Spleen (tissue), 11 donors: ENCODE results near the gene ACOD1. TPM values are rescaled to one million over a fixed set of nuclear protein-coding genes. Genes with fewer than 3 reads are reported as not detected.

Experiments used
- DNase-seq: peaks from one replicate; pipeline ENCODE4 v3.0.0-alpha.2; 2020
- H3K27ac ChIP-seq, 8 donors: fragments of 200-600 bp; sonication (generic) in 7 of 8; 1 replicate in 4 of 8; 2 replicates in 4 of 8; pipeline versions ENCODE4 v1.5.0 to v1.8.0; 2016 to 2021; ENCODE audit warnings: inconsistent platforms in 4 of 8, mild to moderate bottlenecking in 4 of 8, moderate library complexity in 1 of 8
- H3K27me3 ChIP-seq, 7 donors: fragments of 200-600 bp; sonication (generic) in 6 of 7; replicated peaks in 1 of 7; 1 replicate in 4 of 7; 2 replicates in 3 of 7; pipeline versions ENCODE4 v1.5.0 to v1.8.0; 2016 to 2021; ENCODE audit warnings: inconsistent platforms in 3 of 7, mild to moderate bottlenecking in 1 of 7
- H3K36me3 ChIP-seq, 6 donors: fragments of 200-600 bp; sonication (generic) in 5 of 6; 1 replicate in 4 of 6; 2 replicates in 2 of 6; pipeline versions ENCODE4 v1.5.0 to v1.8.0; 2016 to 2021; ENCODE audit warnings: inconsistent platforms in 2 of 6
- H3K4me1 ChIP-seq, 6 donors: fragments of 200-600 bp; sonication (generic) in 5 of 6; 1 replicate in 3 of 6; 2 replicates in 3 of 6; pipeline versions ENCODE4 v1.5.0 to v1.8.0; 2016 to 2021; ENCODE audit warnings: inconsistent platforms in 3 of 6
- H3K4me3 ChIP-seq, 8 donors: fragments of 200-600 bp; sonication (generic) in 7 of 8; 1 replicate in 4 of 8; 2 replicates in 4 of 8; pipeline versions ENCODE4 v1.5.0 to v1.8.0; 2016 to 2021; ENCODE audit warnings: inconsistent platforms in 4 of 8, mild to moderate bottlenecking in 4 of 8, moderate library complexity in 2 of 8
- H3K9me3 ChIP-seq, 8 donors: fragments of 200-600 bp; sonication (generic) in 7 of 8; 1 replicate in 4 of 8; 2 replicates in 4 of 8; pipeline versions ENCODE4 v1.5.0 to v1.8.0; 2016 to 2021; ENCODE audit warnings: inconsistent platforms in 4 of 8
- POLR2A ChIP-seq, 3 donors: fragments of 450-650 bp; IDR thresholded peaks; one replicate each; pipeline ENCODE4 v1.5.1; 2017; ENCODE audit warnings: antibody characterized with exemption in 3 of 3, mild to moderate bottlenecking in 1 of 3
- POLR2AphosphoS5 ChIP-seq, 3 donors: sonication (generic); formaldehyde crosslinking; IDR thresholded peaks; one replicate each; pipeline ENCODE4 v1.5.1; 2017; ENCODE audit warnings: antibody characterized with exemption in 3 of 3
- WGBS, 5 donors: extraction: QIAGEN DNeasy Blood & Tissue Kit in 3 of 5; methylation state at CpG; one replicate each; pipeline versions ENCODE4 v1.1.5 to v1.1.7; 2013 to 2018; 5-methylcytosine and 5-hydroxymethylcytosine counted together
- intact Hi-C: fragments of 100-400 bp; cut with DNase I; formaldehyde crosslinking; loops from one replicate; pipeline ENCODE4 v1.15.0; 2023; ENCODE audit warnings: low total_unique reads
- polyA plus RNA-seq, 3 donors: library from polyadenylated mRNA; stranded (reverse); fragments of 200-250 nt; gene quantifications; one replicate each; pipeline ENCODE4 v1.2.1, GENCODE V29; 2013
- total RNA-seq, 7 donors: library from RNA; depleted of rRNA in 3 of 7; stranded (reverse); fragments of >200 nt in 3 of 7; fragmentation: NEBNext Ultra II Directional in 4 of 7; extraction: Animal tissue kit (Norgen Biotek cat#: 25700) in 4 of 7; gene quantifications; one replicate each; pipeline versions ENCODE4 v1.1.0 to v1.2.1, GENCODE V29; 2016 to 2021
- TF ChIP-seq, protein P1 (sequence below), 11 experiments: fragments of 200-600 bp in 7 of 11; fragments of 450-650 bp in 4 of 11; sonication (generic) in 4 of 11; IDR thresholded peaks in 8 of 11; conservative IDR thresholded peaks in 3 of 11; 1 replicate in 7 of 11; 2 replicates in 4 of 11; pipeline versions ENCODE4 v1.4.0 to v1.8.0; 2016 to 2021; ENCODE audit warnings: antibody characterized with exemption in 11 of 11, inconsistent platforms in 4 of 11, mild to moderate bottlenecking in 1 of 11
- donor health status: healthy with polysubstance abuse.
- donor health status: DM: no; HTN: no; CAD: no; lungs with moderate emphysema.
- donor health status: DM: no; HTN: no; CAD: no.
- donor health status: Bipolar disorder and iron deficiency.
- donor health status: healthy.
- donor health status: DM: no; HTN: no; CAD: no.
- donor health status: DM: yes; HTN: yes; CAD: no.

The ACOD1 gene
- total and polyA plus RNA-seq, 10 donors, result 0.10 to 0.33 (median 0.15) TPM; not detected in 6

DNA sequence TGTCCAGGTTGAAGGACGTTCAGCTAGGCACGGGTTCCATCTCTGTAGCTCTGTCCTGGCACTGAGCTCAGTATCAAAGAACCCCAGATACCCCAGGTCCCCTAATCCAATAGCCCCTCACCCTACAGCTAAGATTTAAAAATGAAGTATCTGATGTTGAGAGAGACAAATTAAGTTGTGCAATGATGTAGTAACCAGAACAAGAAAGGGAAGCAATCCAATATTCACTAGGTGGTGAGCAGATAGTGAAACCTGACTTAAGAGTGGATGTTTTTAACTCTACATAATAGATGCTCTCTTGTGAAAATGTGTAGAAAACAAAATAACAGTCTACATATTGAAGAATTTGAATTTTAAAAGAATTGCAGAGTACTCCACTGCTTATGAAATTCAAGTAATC lies 1.8 kb downstream of the ACOD1 start:
- Histone ChIP-seq H3K36me3 (no peaks in the 10 kb centered on the region), H3K4me1 (no peaks in the 10 kb centered on the region), H3K4me3 (no peak overlapping the region), H3K27ac (no peak overlapping the region), H3K9me3 (peaks cover 0 to 7% (median 1%) of the 10 kb centered on the region in 8 donors), H3K27me3 (peaks cover 0 to 9% (median 0%) of the 10 kb centered on the region in 7 donors)
- TF ChIP-seq POLR2A (IDR thresholded peaks at IDR 0.05) (no peak), POLR2AphosphoS5 (IDR thresholded peaks at IDR 0.05) (no peak)
- TF ChIP-seq, protein P1, sequence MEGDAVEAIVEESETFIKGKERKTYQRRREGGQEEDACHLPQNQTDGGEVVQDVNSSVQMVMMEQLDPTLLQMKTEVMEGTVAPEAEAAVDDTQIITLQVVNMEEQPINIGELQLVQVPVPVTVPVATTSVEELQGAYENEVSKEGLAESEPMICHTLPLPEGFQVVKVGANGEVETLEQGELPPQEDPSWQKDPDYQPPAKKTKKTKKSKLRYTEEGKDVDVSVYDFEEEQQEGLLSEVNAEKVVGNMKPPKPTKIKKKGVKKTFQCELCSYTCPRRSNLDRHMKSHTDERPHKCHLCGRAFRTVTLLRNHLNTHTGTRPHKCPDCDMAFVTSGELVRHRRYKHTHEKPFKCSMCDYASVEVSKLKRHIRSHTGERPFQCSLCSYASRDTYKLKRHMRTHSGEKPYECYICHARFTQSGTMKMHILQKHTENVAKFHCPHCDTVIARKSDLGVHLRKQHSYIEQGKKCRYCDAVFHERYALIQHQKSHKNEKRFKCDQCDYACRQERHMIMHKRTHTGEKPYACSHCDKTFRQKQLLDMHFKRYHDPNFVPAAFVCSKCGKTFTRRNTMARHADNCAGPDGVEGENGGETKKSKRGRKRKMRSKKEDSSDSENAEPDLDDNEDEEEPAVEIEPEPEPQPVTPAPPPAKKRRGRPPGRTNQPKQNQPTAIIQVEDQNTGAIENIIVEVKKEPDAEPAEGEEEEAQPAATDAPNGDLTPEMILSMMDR (IDR thresholded peaks at IDR 0.05 in 8 of 11, conservative IDR thresholded peaks at IDR 0.05 in 3 of 11), result no peak
- intact Hi-C loops, result no loop called here
- DNase-seq, result no peak
- WGBS, 5 donors, result 81 to 93% (median 90%) methylated on average over 2 of the region's 2 CpGs

DNA sequence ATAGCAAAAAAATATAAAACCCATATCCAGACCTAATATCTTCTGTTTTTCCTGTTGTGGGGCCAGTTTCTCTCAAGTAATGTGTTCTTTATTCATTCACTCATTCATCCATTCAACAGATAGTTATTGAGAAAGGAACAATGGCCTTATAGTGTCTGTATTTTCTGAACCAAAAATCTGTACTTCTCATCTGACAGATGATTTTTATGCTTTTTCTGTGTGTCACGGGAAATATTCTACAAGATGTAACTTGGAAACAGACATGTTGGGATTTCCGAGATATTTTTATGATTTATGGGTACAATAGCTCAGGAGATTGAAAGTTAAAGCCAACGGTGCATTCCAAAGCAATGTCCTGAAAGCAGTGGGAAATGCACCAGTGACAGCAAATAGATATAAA lies 5.7 kb downstream of the ACOD1 start:
- WGBS, 5 donors, result 73 to 83% (median 77%) methylated on average over 3 of the region's 3 CpGs
- no peaks in the 10 kb centered on the region for H3K36me3 ChIP-seq
- no peak overlapping the region for H3K27ac ChIP-seq
- no peak overlapping the region for H3K4me3 ChIP-seq
- DNase-seq, result no peak
- no peak for TF ChIP-seq POLR2A (IDR thresholded peaks at IDR 0.05)
- no peak for TF ChIP-seq POLR2AphosphoS5 (IDR thresholded peaks at IDR 0.05)
- TF ChIP-seq, protein P1 (IDR thresholded peaks at IDR 0.05 in 8 of 11, conservative IDR thresholded peaks at IDR 0.05 in 3 of 11), result no peak
- intact Hi-C loops, result no loop called here
- H3K9me3 ChIP-seq, result peaks cover 0 to 8% (median 3%) of the 10 kb centered on the region in 8 donors
- H3K4me1 ChIP-seq, result no peaks in the 10 kb centered on the region
- peaks cover 0 to 9% (median 0%) of the 10 kb centered on the region in 7 donors for H3K27me3 ChIP-seq

DNA sequence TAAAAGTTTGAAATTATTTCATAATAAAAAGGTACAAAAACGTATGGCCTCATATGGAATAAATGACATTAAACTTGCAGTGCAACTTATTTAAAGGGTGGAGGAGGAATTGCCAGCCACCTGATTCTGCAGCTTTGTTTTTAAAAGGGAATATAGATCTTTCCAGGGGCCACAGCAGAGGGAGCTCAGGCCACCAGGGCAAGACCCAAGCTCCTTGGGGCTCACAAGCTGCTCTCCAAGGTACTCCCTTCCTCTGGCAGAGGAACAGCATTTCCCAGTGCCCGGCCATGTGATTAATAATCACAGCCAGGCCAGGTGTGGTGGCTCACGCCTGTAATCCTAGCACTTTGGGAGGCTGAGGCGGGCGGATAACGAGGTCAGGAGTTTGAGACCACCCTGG lies 6.2 kb downstream of the ACOD1 start:
- peaks cover 0 to 9% (median 0%) of the 10 kb centered on the region in 7 donors for H3K27me3 ChIP-seq
- DNase-seq, result no peak
- intact Hi-C loops, result no loop called here
- TF ChIP-seq POLR2AphosphoS5 (IDR thresholded peaks at IDR 0.05) (no peak), POLR2A (IDR thresholded peaks at IDR 0.05) (no peak)
- TF ChIP-seq, protein P1 (IDR thresholded peaks at IDR 0.05 in 8 of 11, conservative IDR thresholded peaks at IDR 0.05 in 3 of 11), result no peak
- H3K9me3 ChIP-seq, result peaks cover 0 to 14% (median 9%) of the 10 kb centered on the region in 8 donors
- 79 to 90% (median 86%) methylated on average over 6 of the region's 6 CpGs for WGBS, 5 donors
- no peak overlapping the region for H3K27ac ChIP-seq
- H3K4me1 ChIP-seq, result no peaks in the 10 kb centered on the region
- no peak overlapping the region for H3K4me3 ChIP-seq
- no peaks in the 10 kb centered on the region for H3K36me3 ChIP-seq

DNA sequence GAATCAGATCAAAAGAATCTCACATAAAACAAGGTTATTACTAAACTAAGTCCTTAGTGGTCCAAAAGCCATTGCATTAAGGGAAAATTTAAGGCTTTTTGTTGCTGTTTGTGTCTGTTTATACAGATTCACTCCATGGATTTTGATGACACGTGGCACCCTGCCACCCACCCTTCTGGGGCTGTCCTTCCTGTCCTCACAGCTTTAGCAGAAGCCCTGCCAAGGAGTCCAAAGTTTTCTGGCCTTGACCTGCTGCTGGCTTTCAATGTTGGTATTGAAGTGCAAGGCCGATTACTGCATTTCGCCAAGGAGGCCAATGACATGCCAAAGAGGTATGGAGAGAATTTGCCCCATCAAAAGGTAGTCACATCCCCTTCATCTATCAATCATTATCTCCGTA lies 6.9 kb downstream of the ACOD1 start:
- no peak overlapping the region for H3K4me3 ChIP-seq
- H3K9me3 ChIP-seq, result peaks cover 0 to 21% (median 15%) of the 10 kb centered on the region in 8 donors
- H3K36me3 ChIP-seq, result no peaks in the 10 kb centered on the region
- 60 to 85% (median 79%) methylated on average over 4 of the region's 4 CpGs for WGBS, 5 donors
- no peak overlapping the region for H3K27ac ChIP-seq
- DNase-seq, result no peak
- no peaks in the 10 kb centered on the region for H3K4me1 ChIP-seq
- H3K27me3 ChIP-seq, result peaks cover 0 to 9% (median 0%) of the 10 kb centered on the region in 7 donors
- TF ChIP-seq POLR2AphosphoS5 (IDR thresholded peaks at IDR 0.05) (no peak), POLR2A (IDR thresholded peaks at IDR 0.05) (no peak)
- TF ChIP-seq, protein P1 (IDR thresholded peaks at IDR 0.05 in 8 of 11, conservative IDR thresholded peaks at IDR 0.05 in 3 of 11), result no peak
- intact Hi-C loops, result no loop called here
